ENCODE measurements around the gene PRR14.
"Not testable (repeated sequence)": the region's sequence is repeated elsewhere in the genome, so short reads cannot be mapped to it uniquely, and the experiment has no call there.

The PRR14 gene

GRCh38 chr16:30696646-30697045, 45.9 kb downstream of the PRR14 start:
- not testable (repeated sequence) for DNase-seq

- no peak for DNase-seq
Observed at GRCh38 chr16:30697264-30698138, 46.7 kb downstream of the PRR14 start.

GRCh38 chr16:30698139-30698815, 47.5 kb downstream of the PRR14 start:
- DNase-seq = peak; percentile 99

- peak; percentile 85 for DNase-seq
Observed at GRCh38 chr16:30698816-30699614, 48.3 kb downstream of the PRR14 start, which contains the start of gene SRCAP. Gene SRCAP (plus strand): TSS chr16:30699171. CDS start chr16:30700825, 1,654 bp downstream.

- no peak for DNase-seq
Observed at GRCh38 chr16:30699615-30700099, 48.9 kb downstream of the PRR14 start.

GRCh38 chr16:30700491-30700890, 49.7 kb downstream of the PRR14 start:
- no peak for DNase-seq

GRCh38 chr16:30700971-30701370, 50.2 kb downstream of the PRR14 start:
- no peak for DNase-seq

GRCh38 chr16:30703071-30703470, 52.3 kb downstream of the PRR14 start:
- not testable (repeated sequence) for DNase-seq

GRCh38 chr16:30703971-30704370, 53.2 kb downstream of the PRR14 start:
- no peak for DNase-seq
